Neuronal stem cell (in vitro differentiated cells): Measurements from ENCODE around the gene PABPC1L2A.
"Not testable (repeated sequence)": the region's sequence is repeated elsewhere in the genome, so short reads cannot be mapped to it uniquely, and the experiment has no call there.

Source experiments
- DNase-seq: peaks from one replicate; pipeline ENCODE4 v3.0.0-alpha.2; 2013; ENCODE audit warnings: low spot score
- H2AFZ ChIP-seq: one replicate; pipeline ENCODE4 v1.6.1; 2013; ENCODE audit warnings: mild to moderate bottlenecking, low read length, inconsistent platforms
- H2AK5ac ChIP-seq: 2 replicates; pipeline ENCODE4 v1.6.1; 2013; ENCODE audit warnings: low read depth, mild to moderate bottlenecking, inconsistent platforms, low read length, moderate library complexity, mixed read lengths
- H2BK120ac ChIP-seq: 2 replicates; pipeline ENCODE4 v1.6.1; 2013; ENCODE audit warnings: low read depth, mild to moderate bottlenecking, inconsistent platforms, low read length, moderate library complexity, mixed read lengths
- H2BK12ac ChIP-seq: one replicate; pipeline ENCODE4 v1.6.1; 2013; ENCODE audit warnings: low read length, inconsistent platforms
- H2BK15ac ChIP-seq: 2 replicates; pipeline ENCODE4 v1.6.1; 2013; ENCODE audit warnings: mild to moderate bottlenecking, low read length, inconsistent platforms, mixed read lengths
- H2BK5ac ChIP-seq: one replicate; pipeline ENCODE4 v1.6.1; 2013; ENCODE audit warnings: inconsistent platforms, mild to moderate bottlenecking, low read length, moderate library complexity
- H3K14ac ChIP-seq: one replicate; pipeline ENCODE4 v1.6.1; 2013; ENCODE audit warnings: low read length, inconsistent platforms
- H3K18ac ChIP-seq: 2 replicates; pipeline ENCODE4 v1.6.1; 2013; ENCODE audit warnings: low read length, inconsistent platforms
- H3K23ac ChIP-seq: 2 replicates; pipeline ENCODE4 v1.6.1; 2013; ENCODE audit warnings: low read depth, mild to moderate bottlenecking, mixed read lengths, low read length, inconsistent platforms; ENCODE audit not compliant: poor library complexity
- H3K27ac ChIP-seq: replicated peaks from 3 replicates; pipeline ENCODE4 v1.5.1; 2013; ENCODE audit warnings: low read length, inconsistent platforms
- H3K27me3 ChIP-seq, 3 experiments: 2 replicates each; pipeline ENCODE4 v1.6.1; 2013; ENCODE audit warnings: low read length in 3 of 3, mild to moderate bottlenecking in 2 of 3, inconsistent platforms in 1 of 3, low read depth in 1 of 3, mixed read lengths in 1 of 3, moderate library complexity in 1 of 3; ENCODE audit not compliant: control insufficient read depth in 3 of 3, insufficient read depth in 3 of 3
- H3K36me3 ChIP-seq, 2 donors: replicated peaks in 1 of 2; 2 replicates each; pipeline ENCODE4 v1.6.1; 2013; ENCODE audit warnings: low read length in 2 of 2; ENCODE audit not compliant: control insufficient read depth in 2 of 2, insufficient read depth in 2 of 2
- H3K4ac ChIP-seq: 2 replicates; pipeline ENCODE4 v1.6.1; 2013; ENCODE audit warnings: inconsistent platforms, mild to moderate bottlenecking, low read length, moderate library complexity
- H3K4me1 ChIP-seq, 2 donors: 1 replicate in 1 of 2; 2 replicates in 1 of 2; pipeline ENCODE4 v1.6.1; 2013; ENCODE audit warnings: low read length in 2 of 2, low read depth in 1 of 2; ENCODE audit not compliant: control insufficient read depth in 2 of 2, insufficient read depth in 1 of 2
- H3K4me2 ChIP-seq: one replicate; pipeline ENCODE4 v1.6.1; 2013; ENCODE audit warnings: mild to moderate bottlenecking, low read length, inconsistent platforms; ENCODE audit not compliant: insufficient read depth, poor library complexity, severe bottlenecking
- H3K4me3 ChIP-seq, 2 donors: 2 replicates each; pipeline ENCODE4 v1.5.1; 2013; ENCODE audit warnings: low read length in 2 of 2, mild to moderate bottlenecking in 2 of 2, inconsistent platforms in 1 of 2, moderate library complexity in 1 of 2
- H3K79me1 ChIP-seq: one replicate; pipeline ENCODE4 v1.6.1; 2013; ENCODE audit warnings: low read depth, mild to moderate bottlenecking, inconsistent platforms, low read length, moderate library complexity
- H3K9ac ChIP-seq: one replicate; pipeline ENCODE4 v1.6.1; 2013; ENCODE audit warnings: mild to moderate bottlenecking, low read depth, low read length, inconsistent platforms; ENCODE audit not compliant: poor library complexity
- H3K9me3 ChIP-seq, 2 donors: replicated peaks in 1 of 2; 2 replicates each; pipeline versions ENCODE3 to v1.6.1; 2013; ENCODE audit warnings: low read length in 2 of 2, mild to moderate bottlenecking in 2 of 2, inconsistent platforms in 1 of 2, low read depth in 1 of 2, mixed read lengths in 1 of 2, moderate library complexity in 1 of 2; ENCODE audit not compliant: control insufficient read depth in 2 of 2, insufficient read depth in 1 of 2
- H4K8ac ChIP-seq: one replicate; pipeline ENCODE4 v1.6.1; 2013; ENCODE audit warnings: low read depth, mild to moderate bottlenecking, inconsistent platforms, low read length, moderate library complexity
- H4K91ac ChIP-seq: one replicate; pipeline ENCODE4 v1.6.1; 2013; ENCODE audit warnings: low read length, low read depth, mild to moderate bottlenecking, inconsistent platforms; ENCODE audit not compliant: poor library complexity
- WGBS, 2 donors: extraction: QIAGEN DNeasy Blood & Tissue Kit; methylation state at CpG; one replicate each; pipeline ENCODE4 v1.1.7; 2013; ENCODE audit warnings: missing lambda C conversion rate in 2 of 2, mixed read lengths in 1 of 2; ENCODE audit not compliant: insufficient read length in 2 of 2, insufficient replicate concordance in 1 of 2; ENCODE audit errors: extremely low coverage in 2 of 2; 5-methylcytosine and 5-hydroxymethylcytosine counted together

The PABPC1L2A gene

DNA sequence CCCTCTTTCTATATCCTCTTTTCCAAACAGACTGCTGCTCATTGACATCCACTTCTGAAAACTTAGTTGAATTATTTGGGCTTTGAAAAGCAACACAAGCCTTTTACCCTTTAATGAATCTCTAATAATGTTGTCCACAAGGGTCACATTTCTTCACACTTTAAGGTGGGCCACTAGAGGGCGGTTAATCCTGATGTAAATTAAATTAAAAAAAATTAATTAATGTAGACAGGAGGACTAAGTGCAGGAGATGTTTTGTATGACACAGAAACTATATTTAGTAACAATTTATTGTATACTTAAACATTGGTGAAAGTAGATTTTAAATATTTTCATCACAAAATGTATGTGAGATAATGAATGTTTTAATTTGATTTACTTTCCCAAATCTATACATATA, 7.5 kb upstream of the PABPC1L2A start:
- H3K23ac ChIP-seq, H3K27me3 ChIP-seq, H2BK15ac ChIP-seq, H3K14ac ChIP-seq, DNase-seq, H2BK12ac ChIP-seq, H4K8ac ChIP-seq, H3K9me3 ChIP-seq, H2BK120ac ChIP-seq, H3K4ac ChIP-seq, H3K4me1 ChIP-seq, H3K18ac ChIP-seq, H3K79me1 ChIP-seq, H4K91ac ChIP-seq, H3K27ac ChIP-seq, H3K4me3 ChIP-seq, H2BK5ac ChIP-seq, H3K4me2 ChIP-seq, H2AFZ ChIP-seq, H3K9ac ChIP-seq, H2AK5ac ChIP-seq, H3K36me3 ChIP-seq: not testable (repeated sequence)
- no CpG with 5 or more reads among the region's 1 CpG for WGBS, 2 donors

DNA sequence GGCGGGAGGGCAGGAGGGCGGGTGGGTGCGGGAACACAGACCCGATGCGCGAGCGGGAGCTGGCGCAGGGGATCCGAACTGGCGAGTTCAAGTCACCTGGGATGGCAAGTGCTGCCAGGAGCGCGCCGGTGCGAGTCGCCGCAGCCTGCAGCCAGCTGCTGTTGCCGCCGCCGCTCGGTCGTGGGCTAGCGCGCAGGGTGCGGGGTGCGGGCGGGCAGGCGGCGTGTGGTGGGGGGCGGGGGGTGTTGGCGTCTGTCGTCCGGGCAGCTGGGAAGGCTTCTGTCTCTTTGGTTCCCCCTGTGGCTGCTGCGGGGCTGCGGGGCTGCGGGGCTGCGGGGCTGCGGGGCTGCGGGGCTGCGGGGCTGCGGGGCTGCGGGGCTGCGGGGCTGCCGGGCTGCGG, 572 bp upstream of the PABPC1L2A start:
- H3K9me3 ChIP-seq, H2BK120ac ChIP-seq, H3K23ac ChIP-seq, H3K36me3 ChIP-seq, H3K9ac ChIP-seq, H2BK15ac ChIP-seq, H2BK12ac ChIP-seq, H3K18ac ChIP-seq, H2AK5ac ChIP-seq, H3K27ac ChIP-seq, H3K79me1 ChIP-seq, H3K14ac ChIP-seq, H3K4me1 ChIP-seq, H4K91ac ChIP-seq, DNase-seq, H3K4me3 ChIP-seq, H4K8ac ChIP-seq, H3K4ac ChIP-seq, H2BK5ac ChIP-seq, H2AFZ ChIP-seq, H3K4me2 ChIP-seq: not testable (repeated sequence)
- no CpG with 5 or more reads among the region's 44 CpGs for WGBS, 2 donors
- H3K27me3 ChIP-seq: peaks cover 0 to 14% (median 4%) of the 10 kb centered on the region in 3 experiments

DNA sequence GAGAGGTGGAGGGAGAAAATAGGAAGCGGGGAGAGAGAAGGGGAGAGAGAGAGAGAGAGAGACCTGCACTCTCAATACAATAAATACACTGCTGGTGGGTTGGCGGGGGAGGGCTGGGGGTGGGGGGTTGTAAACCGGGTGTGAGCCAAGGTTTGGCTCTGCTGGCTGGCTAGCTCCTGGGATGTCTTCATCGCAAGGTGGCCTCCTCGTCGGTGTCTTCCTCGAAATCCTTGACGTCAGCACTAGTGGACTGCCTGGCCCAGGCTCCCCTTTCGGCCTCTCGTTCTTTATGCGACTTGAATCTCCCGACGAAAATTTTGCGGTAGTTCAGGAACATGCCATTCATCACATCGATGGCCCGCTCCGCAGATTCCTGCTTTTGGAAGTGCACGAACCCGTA, 715 bp downstream of the PABPC1L2A start:
- not testable (repeated sequence) for H2BK120ac ChIP-seq, H3K27ac ChIP-seq, H3K9ac ChIP-seq, H3K4me3 ChIP-seq, H3K18ac ChIP-seq, H3K4me2 ChIP-seq, H3K9me3 ChIP-seq, H3K14ac ChIP-seq, H2BK5ac ChIP-seq, H2BK15ac ChIP-seq, H3K4me1 ChIP-seq, H2AFZ ChIP-seq, H2BK12ac ChIP-seq, H3K23ac ChIP-seq, H3K79me1 ChIP-seq, H4K91ac ChIP-seq, H2AK5ac ChIP-seq, H4K8ac ChIP-seq, H3K4ac ChIP-seq, DNase-seq, H3K36me3 ChIP-seq
- no CpG with 5 or more reads among the region's 19 CpGs for WGBS, 2 donors
- H3K27me3 ChIP-seq: peaks cover 0 to 15% (median 4%) of the 10 kb centered on the region in 3 experiments

DNA sequence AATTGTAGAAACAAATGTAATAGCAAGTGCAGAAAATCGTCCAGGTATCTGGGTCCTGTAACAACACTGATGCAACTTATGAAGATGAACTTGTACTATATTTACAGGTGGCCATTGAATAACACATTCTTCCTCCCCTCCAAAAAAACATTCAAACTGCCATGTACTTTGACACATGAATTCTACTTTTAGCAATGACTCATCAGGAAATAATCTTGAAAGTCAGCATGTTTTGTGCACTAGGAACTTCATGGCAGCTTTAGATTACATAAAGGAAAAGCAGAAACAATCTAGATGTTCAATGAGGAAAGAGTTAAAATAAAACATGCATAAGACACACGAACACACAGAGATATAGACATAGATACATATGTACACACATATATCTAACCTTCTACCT, 2.5 kb downstream of the PABPC1L2A start:
- H3K9ac ChIP-seq: no peak overlapping the region
- H2BK5ac ChIP-seq: no peak overlapping the region
- no peak overlapping the region for H3K27ac ChIP-seq
- DNase-seq: no peak
- no peak overlapping the region for H3K14ac ChIP-seq
- H3K4me3 ChIP-seq: no peak overlapping the region
- H2BK12ac ChIP-seq: no peak overlapping the region
- H2AFZ ChIP-seq: no peak overlapping the region
- no peak overlapping the region for H2BK15ac ChIP-seq
- no peaks in the 10 kb centered on the region for H3K79me1 ChIP-seq
- peaks cover 0 to 18% (median 4%) of the 10 kb centered on the region in 3 experiments for H3K27me3 ChIP-seq
- no peak overlapping the region for H2AK5ac ChIP-seq
- no peak overlapping the region for H2BK120ac ChIP-seq
- H3K4ac ChIP-seq: no peak overlapping the region
- H4K91ac ChIP-seq: no peak overlapping the region
- no peak overlapping the region for H3K23ac ChIP-seq
- no peak overlapping the region for H4K8ac ChIP-seq
- no peak overlapping the region for H3K4me2 ChIP-seq
- H3K9me3 ChIP-seq: no peaks in the 10 kb centered on the region
- no peaks in the 10 kb centered on the region for H3K36me3 ChIP-seq
- no CpG with 5 or more reads among the region's 2 CpGs for WGBS, 2 donors
- no peaks in the 10 kb centered on the region for H3K4me1 ChIP-seq
- H3K18ac ChIP-seq: no peak overlapping the region
